IMR-90 (cell line): ENCODE results near the gene ATPAF2. TPM values are rescaled to one million over a fixed set of nuclear protein-coding genes. Genes with fewer than 3 reads are reported as not detected.

Experiments used
- ATAC-seq: fragments of 200-7000 bp; cut with Tn5 transposase; 2 replicates; pipeline ENCODE4 v1.9.1; 2020; ENCODE audit warnings: low read depth, mild to moderate bottlenecking, moderate library complexity
- BruUV-seq: library from RNA; stranded (reverse); fragments of 400-500 nt; replicated peaks from 2 replicates; lab custom pipeline; 2021; lab: Mats Ljungman, UMichigan
- CTCF ChIA-PET: fragments of 300-600 bp; formaldehyde crosslinking; extraction: SDS; loops from one replicate; lab custom pipeline; 2021; ENCODE audit warnings: antibody characterized with exemption; lab: Yijun Ruan, JAX
- POLR2A ChIA-PET: fragments of 300-600 bp; sonication (Branson Sonifier 250); formaldehyde crosslinking; loops from one replicate; lab custom pipeline; 2022; ENCODE audit warnings: antibody characterized with exemption; ENCODE audit not compliant: unreplicated experiment; lab: Charles Lee
- DNase-seq: peaks from one replicate; pipeline ENCODE4 v3.0.0; 2013
- H2AFZ ChIP-seq: replicated peaks from 2 replicates; pipeline ENCODE3; 2013; ENCODE audit warnings: low read length, mild to moderate bottlenecking; ENCODE audit not compliant: poor library complexity
- H2AK5ac ChIP-seq: 2 replicates; pipeline ENCODE4 v1.6.1; 2013; ENCODE audit warnings: low read depth, low read length, inconsistent platforms
- H2AK9ac ChIP-seq: replicated peaks from 2 replicates; pipeline ENCODE3; 2013; ENCODE audit warnings: mild to moderate bottlenecking, low read depth, low read length, moderate library complexity; ENCODE audit not compliant: poor library complexity
- H2BK120ac ChIP-seq: 2 replicates; pipeline ENCODE4 v1.6.1; 2013; ENCODE audit warnings: low read depth, low read length, inconsistent platforms
- H2BK15ac ChIP-seq: 3 replicates; pipeline ENCODE4 v1.6.1; 2013; ENCODE audit warnings: low read depth, low read length, inconsistent platforms
- H2BK20ac ChIP-seq: 2 replicates; pipeline ENCODE4 v1.6.1; 2013; ENCODE audit warnings: low read depth, mild to moderate bottlenecking, inconsistent platforms, low read length, moderate library complexity
- H2BK5ac ChIP-seq: 2 replicates; pipeline ENCODE4 v1.6.1; 2013; ENCODE audit warnings: mild to moderate bottlenecking, low read depth, low read length, inconsistent platforms; ENCODE audit not compliant: poor library complexity, severe bottlenecking
- H3K14ac ChIP-seq: replicated peaks from 2 replicates; pipeline ENCODE4 v1.6.1; 2013; ENCODE audit warnings: low read depth, low read length, inconsistent platforms
- H3K18ac ChIP-seq: 2 replicates; pipeline ENCODE4 v1.6.1; 2013; ENCODE audit warnings: low read depth, low read length, control low read depth
- H3K23ac ChIP-seq: 2 replicates; pipeline ENCODE4 v1.6.1; 2013; ENCODE audit warnings: low read depth, low read length, inconsistent platforms
- H3K27ac ChIP-seq: 2 replicates; pipeline ENCODE4 v1.5.1; 2013; ENCODE audit warnings: mild to moderate bottlenecking, control low read depth, low read length; ENCODE audit not compliant: insufficient read depth
- H3K27me3 ChIP-seq: 2 replicates; pipeline ENCODE4 v1.6.1; 2013; ENCODE audit warnings: low read length; ENCODE audit not compliant: control insufficient read depth, insufficient read depth
- H3K36me3 ChIP-seq: 2 replicates; pipeline ENCODE4 v1.6.1; 2013; ENCODE audit warnings: low read length, mixed read lengths; ENCODE audit not compliant: control insufficient read depth, insufficient read depth
- H3K4ac ChIP-seq: 2 replicates; pipeline ENCODE4 v1.6.1; 2013; ENCODE audit warnings: low read depth, low read length, inconsistent platforms
- H3K4me1 ChIP-seq: 2 replicates; pipeline ENCODE4 v1.6.1; 2013; ENCODE audit warnings: low read length, mixed read lengths; ENCODE audit not compliant: control insufficient read depth, insufficient read depth
- H3K4me2 ChIP-seq: 2 replicates; pipeline ENCODE4 v1.6.1; 2013; ENCODE audit warnings: low read depth, mild to moderate bottlenecking, control low read depth, low read length, moderate library complexity
- H3K4me3 ChIP-seq: 2 replicates; pipeline ENCODE4 v1.5.1; 2013; ENCODE audit warnings: low read depth, mild to moderate bottlenecking, control low read depth, low read length, moderate library complexity; ENCODE audit not compliant: insufficient read depth
- H3K56ac ChIP-seq: 2 replicates; pipeline ENCODE4 v1.6.1; 2013; ENCODE audit warnings: low read length, inconsistent platforms; ENCODE audit not compliant: insufficient read depth; ENCODE audit errors: extremely low read depth
- H3K79me1 ChIP-seq, 2 experiments: 2 replicates each; pipeline ENCODE4 v1.6.1; 2013; ENCODE audit warnings: low read length in 2 of 2, inconsistent platforms in 1 of 2, low read depth in 1 of 2
- H3K9ac ChIP-seq: 2 replicates; pipeline ENCODE4 v1.6.1; 2013; ENCODE audit warnings: low read depth, low read length, control low read depth
- H3K9me1 ChIP-seq: 2 replicates; pipeline ENCODE4 v1.6.1; 2013; ENCODE audit warnings: low read length, inconsistent platforms; ENCODE audit not compliant: insufficient read depth
- H3K9me3 ChIP-seq: 2 replicates; pipeline ENCODE4 v1.6.1; 2013; ENCODE audit warnings: low read length; ENCODE audit not compliant: control insufficient read depth, insufficient read depth
- H4K20me1 ChIP-seq: 2 replicates; pipeline ENCODE4 v1.6.1; 2013; ENCODE audit warnings: low read length, inconsistent platforms; ENCODE audit not compliant: insufficient read depth
- H4K5ac ChIP-seq: 2 replicates; pipeline ENCODE4 v1.6.1; 2013; ENCODE audit warnings: mild to moderate bottlenecking, low read depth, low read length, control low read depth
- H4K8ac ChIP-seq, 2 experiments: 2 replicates each; pipeline ENCODE4 v1.6.1; 2013; ENCODE audit warnings: low read depth in 2 of 2, low read length in 2 of 2, control low read depth in 1 of 2, inconsistent platforms in 1 of 2
- H4K91ac ChIP-seq: 2 replicates; pipeline ENCODE4 v1.6.1; 2013; ENCODE audit warnings: low read depth, low read length, inconsistent platforms; ENCODE audit not compliant: insufficient read depth
- BHLHE40 ChIP-seq: fragments of 150-350 bp; IDR thresholded peaks from 2 replicates; pipeline ENCODE4 v1.6.1; 2016; ENCODE audit warnings: mild to moderate bottlenecking, low read depth, low read length
- CEBPB ChIP-seq: IDR thresholded peaks from 2 replicates; pipeline ENCODE4 v1.6.1; 2012; ENCODE audit warnings: low read depth, low read length, improper control_type of control experiment
- CHD1 ChIP-seq: IDR thresholded peaks from 2 replicates; pipeline ENCODE4 v1.6.1; 2012; ENCODE audit warnings: low read depth, low read length, improper control_type of control experiment
- CTCF ChIP-seq: conservative IDR thresholded peaks from 2 replicates; pipeline ENCODE4 v1.5.1; 2012; ENCODE audit warnings: mild to moderate bottlenecking, low read depth, low read length, improper control_type of control experiment
- FOS ChIP-seq: fragments of 150-350 bp; IDR thresholded peaks from 2 replicates; pipeline ENCODE4 v1.6.1; 2016; ENCODE audit warnings: low read depth, low read length
- MAFK ChIP-seq: IDR thresholded peaks from 2 replicates; pipeline ENCODE4 v1.6.1; 2012; ENCODE audit warnings: low read depth, low read length, improper control_type of control experiment
- MAZ ChIP-seq: IDR thresholded peaks from 2 replicates; pipeline ENCODE4 v1.6.1; 2012; ENCODE audit warnings: low read depth, mild to moderate bottlenecking, low read length, improper control_type of control experiment, moderate library complexity, borderline replicate concordance
- MXI1 ChIP-seq: IDR thresholded peaks from 2 replicates; pipeline ENCODE4 v1.6.1; 2012; ENCODE audit warnings: low read depth, mild to moderate bottlenecking, low read length, moderate library complexity, borderline replicate concordance
- POLR2A ChIP-seq: IDR thresholded peaks from 2 replicates; pipeline ENCODE4 v1.6.1; 2012; ENCODE audit warnings: mild to moderate bottlenecking, low read depth, low read length
- RAD21 ChIP-seq: IDR thresholded peaks from 2 replicates; pipeline ENCODE4 v1.6.1; 2012; ENCODE audit warnings: low read length, improper control_type of control experiment
- RCOR1 ChIP-seq: IDR thresholded peaks from 2 replicates; pipeline ENCODE4 v1.6.1; 2012; ENCODE audit warnings: mild to moderate bottlenecking, low read length, improper control_type of control experiment; ENCODE audit not compliant: insufficient replicate concordance
- RFX5 ChIP-seq: IDR thresholded peaks from 2 replicates; pipeline ENCODE4 v1.8.0; 2012; ENCODE audit warnings: low read depth, mild to moderate bottlenecking, low read length, moderate library complexity
- USF2 ChIP-seq: fragments of 150-350 bp; IDR thresholded peaks from 2 replicates; pipeline ENCODE4 v1.6.1; 2017; ENCODE audit warnings: mild to moderate bottlenecking, antibody characterized with exemption, low read length, low read depth
- WGBS, 2 experiments: methylation state at CpG; one replicate each; pipeline versions ENCODE4 v1.1.5 to v1.1.7; 2013; ENCODE audit warnings: missing lambda C conversion rate in 2 of 2; ENCODE audit not compliant: insufficient read length in 1 of 2; ENCODE audit errors: extremely low coverage in 2 of 2; 5-methylcytosine and 5-hydroxymethylcytosine counted together
- dilution Hi-C: fragments of 300-500 bp; cut with HindIII; formaldehyde crosslinking; loops from one replicate; pipeline ENCODE4 v1.14.3; 2018; ENCODE audit warnings: low sequenced_read_pairs; ENCODE audit not compliant: unreplicated experiment
- in situ Hi-C: fragments of 300-500 bp; cut with MboI; formaldehyde crosslinking; loops from 3 replicates; pipeline ENCODE4 v1.14.3; 2019; ENCODE audit warnings: low sequenced_read_pairs, inconsistent platforms, mixed read lengths
- intact Hi-C: fragments of 100-400 bp; cut with micrococcal nuclease; formaldehyde crosslinking; loops from 2 replicates; pipeline ENCODE4 v1.10.0; 2022
- polyA plus RNA-seq, 3 experiments: library from polyadenylated mRNA; depleted of rRNA; stranded (reverse); fragments of >200 nt; gene quantifications; 2 replicates each; pipeline ENCODE4 v1.2.3, GENCODE V29; 2012; ENCODE audit warnings: low replicate concordance in 1 of 3
- total RNA-seq: library from RNA; depleted of rRNA; stranded (reverse); fragments of >200 nt; gene quantifications from 2 replicates; pipeline ENCODE4 v1.2.3, GENCODE V29; 2012

Gene ATPAF2
- total and polyA plus RNA-seq, 2 of the 4 experiments (the other 2 are of a cell fraction), result 19.5 to 27.6 TPM

- TF ChIP-seq RCOR1, result no peak
These were observed 11.7 kb downstream of the ATPAF2 start (continued) for GRCh38 chr17:18027280-18027679.

DNA sequence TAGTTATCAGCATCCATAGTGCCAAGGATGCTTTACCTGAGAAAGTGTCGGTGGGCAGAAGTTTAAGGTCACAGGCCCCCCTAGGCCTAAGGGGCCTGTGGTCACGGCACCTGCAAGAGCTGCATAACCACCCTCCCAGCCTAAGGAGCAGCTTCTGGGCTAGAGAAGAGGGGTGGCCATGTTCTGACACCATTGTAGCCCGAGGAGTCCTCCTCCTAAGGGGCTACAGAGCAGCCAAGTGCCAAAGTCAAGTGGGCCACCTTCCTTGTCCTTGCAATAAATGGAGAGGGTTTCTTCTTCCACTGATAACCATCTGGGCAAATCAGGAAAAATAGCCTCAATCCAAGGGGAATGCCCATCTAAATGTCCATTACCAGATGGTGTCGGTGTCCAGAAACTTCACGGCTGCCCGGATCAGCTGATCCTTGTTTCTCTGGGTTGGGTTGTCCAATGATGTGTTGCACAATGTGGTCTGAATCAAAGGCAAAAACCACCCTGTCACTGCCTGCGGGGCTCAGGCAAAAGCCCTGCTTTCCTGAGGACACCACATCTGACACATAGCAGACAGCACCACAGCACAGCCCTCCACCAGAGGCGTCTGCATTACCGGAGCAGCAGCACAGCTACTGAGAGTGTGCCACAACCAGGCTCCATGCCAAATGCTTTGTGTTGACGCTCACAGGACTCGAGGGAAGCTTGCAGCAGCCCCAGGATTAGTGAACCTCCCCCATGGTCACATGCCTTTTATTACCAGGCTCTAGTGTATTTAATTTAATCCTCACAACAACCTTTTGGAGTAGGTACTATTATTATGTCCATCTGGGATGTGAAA, 12.8 kb downstream of the ATPAF2 start:
- H3K14ac ChIP-seq, result no peak overlapping the region
- 0 out of 4 replicates have a peak overlapping the region, but pooled peaks of 1 of the 2 experiments have one; percentile 26 for H4K8ac ChIP-seq
- H2BK15ac ChIP-seq, result no peak overlapping the region
- H2BK20ac ChIP-seq, result no peak overlapping the region
- no peak overlapping the region for H3K18ac ChIP-seq
- ATAC-seq (peak; percentile 82), DNase-seq (peak; percentile 81)
- dilution Hi-C loops (no loop called here), intact Hi-C loops (loop anchor here (5.0 kb wide), 1 partner anchor 34 kb away; no protein-coding TSS in a partner anchor), in situ Hi-C loops (no loop called here)
- peaks cover 8% of the 10 kb centered on the region for H3K36me3 ChIP-seq
- H3K27ac ChIP-seq, result no peak overlapping the region
- no peak overlapping the region for H2BK120ac ChIP-seq
- no CpG with 5 or more reads among the region's 11 CpGs for WGBS, 2 experiments
- H3K4me1 ChIP-seq, result peaks cover 6% of the 10 kb centered on the region; the same call in 1 of the 2 replicates
- CTCF ChIA-PET, result no interaction called here
- H2AFZ ChIP-seq, result peak overlapping the region; percentile 11
- no peaks in the 10 kb centered on the region for H3K27me3 ChIP-seq
- no TSS peak for BruUV-seq
- H2BK5ac ChIP-seq, result peak overlapping the region; percentile 32
- H3K4ac ChIP-seq, result 0 out of 2 replicates have a peak overlapping the region, but pooled peaks have one; percentile 13
- no peaks in the 10 kb centered on the region for H3K9me3 ChIP-seq
- H2AK5ac ChIP-seq, result peak overlapping the region; percentile 36; the same call in 1 of the 2 replicates
- no peak overlapping the region for H3K23ac ChIP-seq
- H3K79me1 ChIP-seq, result peaks cover 6 to 25% of the 10 kb centered on the region in 2 experiments; a peak in 1 of 4 replicates
- H3K9me1 ChIP-seq, result peaks cover 27% of the 10 kb centered on the region
- no peak overlapping the region for H3K56ac ChIP-seq
- no peak overlapping the region for H3K4me3 ChIP-seq
- POLR2A ChIA-PET, result no interaction called here
- H3K9ac ChIP-seq, result no peak overlapping the region
- no peak overlapping the region for H4K91ac ChIP-seq
- no peaks in the 10 kb centered on the region; the same call in 1 of the 2 replicates for H4K20me1 ChIP-seq
- no peak overlapping the region for H3K4me2 ChIP-seq
- peak overlapping the region; percentile 49 for H2AK9ac ChIP-seq
- H4K5ac ChIP-seq, result no peak overlapping the region
- peak; percentile 85 for TF ChIP-seq CEBPB
- TF ChIP-seq CHD1, result no peak
- TF ChIP-seq RAD21, result no peak
- no peak for TF ChIP-seq MAZ
- TF ChIP-seq BHLHE40, result peak; percentile 58
- 0 out of 2 replicates have a peak, but pooled peaks have one; percentile 7 for TF ChIP-seq CTCF
- no peak for TF ChIP-seq FOS
- no peak for TF ChIP-seq RFX5
- TF ChIP-seq USF2, result peak; percentile 61
- TF ChIP-seq MXI1, result 0 out of 2 replicates have a peak, but pooled peaks have one; percentile 28
- no peak for TF ChIP-seq POLR2A
- no peak for TF ChIP-seq RCOR1
- TF ChIP-seq MAFK, result no peak
